ENCODE results near the gene AMBRA1.

- TF ChIP-seq, protein P1, sequence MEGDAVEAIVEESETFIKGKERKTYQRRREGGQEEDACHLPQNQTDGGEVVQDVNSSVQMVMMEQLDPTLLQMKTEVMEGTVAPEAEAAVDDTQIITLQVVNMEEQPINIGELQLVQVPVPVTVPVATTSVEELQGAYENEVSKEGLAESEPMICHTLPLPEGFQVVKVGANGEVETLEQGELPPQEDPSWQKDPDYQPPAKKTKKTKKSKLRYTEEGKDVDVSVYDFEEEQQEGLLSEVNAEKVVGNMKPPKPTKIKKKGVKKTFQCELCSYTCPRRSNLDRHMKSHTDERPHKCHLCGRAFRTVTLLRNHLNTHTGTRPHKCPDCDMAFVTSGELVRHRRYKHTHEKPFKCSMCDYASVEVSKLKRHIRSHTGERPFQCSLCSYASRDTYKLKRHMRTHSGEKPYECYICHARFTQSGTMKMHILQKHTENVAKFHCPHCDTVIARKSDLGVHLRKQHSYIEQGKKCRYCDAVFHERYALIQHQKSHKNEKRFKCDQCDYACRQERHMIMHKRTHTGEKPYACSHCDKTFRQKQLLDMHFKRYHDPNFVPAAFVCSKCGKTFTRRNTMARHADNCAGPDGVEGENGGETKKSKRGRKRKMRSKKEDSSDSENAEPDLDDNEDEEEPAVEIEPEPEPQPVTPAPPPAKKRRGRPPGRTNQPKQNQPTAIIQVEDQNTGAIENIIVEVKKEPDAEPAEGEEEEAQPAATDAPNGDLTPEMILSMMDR (IDR thresholded peaks at IDR 0.05), result no peak
- TF ChIP-seq FOSL2 (IDR thresholded peaks at IDR 0.05; ENCODE audit: borderline replicate concordance, low read depth) (no peak), NRF1 (IDR thresholded peaks at IDR 0.05; ENCODE audit: low read depth, low read length) (no peak), CHD2 (IDR thresholded peaks at IDR 0.05; ENCODE audit: low read length, partially characterized antibody) (no peak), RAD21 (IDR thresholded peaks at IDR 0.05; ENCODE audit: low read length) (no peak), GABPA (IDR thresholded peaks at IDR 0.05; ENCODE audit: low read depth) (no peak), POLR2AphosphoS5 (IDR thresholded peaks at IDR 0.05; ENCODE audit: low read depth, low read length) (no peak), EP300 (IDR thresholded peaks at IDR 0.05; ENCODE audit: borderline replicate concordance in 1 of 2, low read depth in 1 of 2, low read length in 1 of 2) (no peak), EZH2phosphoT487 (IDR thresholded peaks at IDR 0.05; ENCODE audit: borderline replicate concordance, low read depth) (no peak), RCOR1 (IDR thresholded peaks at IDR 0.05; ENCODE audit: low read length) (no peak), TAF1 (IDR thresholded peaks at IDR 0.05; ENCODE audit: borderline replicate concordance, low read depth, low read length) (no peak), SIN3A (IDR thresholded peaks at IDR 0.05; ENCODE audit: borderline replicate concordance, low read depth, low read length) (no peak)
- TF ChIP-seq, protein P2, sequence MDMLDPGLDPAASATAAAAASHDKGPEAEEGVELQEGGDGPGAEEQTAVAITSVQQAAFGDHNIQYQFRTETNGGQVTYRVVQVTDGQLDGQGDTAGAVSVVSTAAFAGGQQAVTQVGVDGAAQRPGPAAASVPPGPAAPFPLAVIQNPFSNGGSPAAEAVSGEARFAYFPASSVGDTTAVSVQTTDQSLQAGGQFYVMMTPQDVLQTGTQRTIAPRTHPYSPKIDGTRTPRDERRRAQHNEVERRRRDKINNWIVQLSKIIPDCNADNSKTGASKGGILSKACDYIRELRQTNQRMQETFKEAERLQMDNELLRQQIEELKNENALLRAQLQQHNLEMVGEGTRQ (IDR thresholded peaks at IDR 0.05; ENCODE audit: borderline replicate concordance, low read depth, low read length), result no peak
- TF ChIP-seq, protein P3, sequence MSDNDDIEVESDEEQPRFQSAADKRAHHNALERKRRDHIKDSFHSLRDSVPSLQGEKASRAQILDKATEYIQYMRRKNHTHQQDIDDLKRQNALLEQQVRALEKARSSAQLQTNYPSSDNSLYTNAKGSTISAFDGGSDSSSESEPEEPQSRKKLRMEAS (IDR thresholded peaks at IDR 0.05; ENCODE audit: low read depth), result no peak
Observed at GRCh38 chr11:46582588-46582987, 11.2 kb downstream of the AMBRA1 start.
